MV-4-11 (cell line): Measurements from ENCODE around the gene RCAN2.
"Not testable (repeated sequence)": the region's sequence is repeated elsewhere in the genome, so short reads cannot be mapped to it uniquely, and the experiment has no call there.

ENCODE experiments used
- DNase-seq: peaks from one replicate; lab custom pipeline; 2025; lab: John Stamatoyannopoulos, UW

Gene RCAN2

DNA sequence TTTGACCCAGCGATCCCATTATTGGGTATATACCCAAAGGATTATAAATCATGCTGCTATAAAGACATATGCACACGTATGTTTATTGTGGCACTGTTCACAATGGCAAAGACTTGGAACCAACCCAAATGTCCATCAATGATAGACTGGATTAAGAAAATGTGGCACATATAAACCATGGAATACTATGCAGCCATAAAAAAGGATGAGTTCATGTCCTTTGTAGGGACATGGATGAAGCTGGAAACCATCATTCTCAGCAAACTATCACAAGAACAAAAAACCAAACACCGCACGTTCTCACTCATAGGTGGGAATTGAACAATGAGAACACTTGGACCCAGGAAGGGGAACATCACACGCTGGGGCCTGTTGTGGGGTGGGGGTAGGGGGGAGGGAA, 103.5 kb downstream of the RCAN2 start:
- not testable (repeated sequence) for DNase-seq

DNA sequence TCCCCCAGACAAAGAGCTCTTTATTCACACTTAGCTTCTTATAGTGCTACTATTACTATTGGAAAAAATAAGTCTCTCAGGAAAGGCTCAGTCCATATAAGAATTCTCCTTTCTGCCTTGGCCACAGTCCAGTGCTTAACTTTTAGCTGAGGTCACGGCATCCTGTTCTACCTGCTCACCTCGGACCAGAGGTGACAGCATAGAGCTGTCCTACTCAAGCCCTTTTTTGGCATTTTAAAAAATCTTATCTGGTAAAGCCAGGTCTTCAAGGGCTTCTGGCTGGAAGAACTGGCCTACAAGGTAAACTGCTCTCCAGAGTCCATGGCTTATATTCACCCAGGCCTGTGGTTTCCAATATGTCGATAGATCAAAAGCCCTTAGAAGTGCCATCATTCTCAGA, 109.7 kb downstream of the RCAN2 start:
- no peak for DNase-seq

DNA sequence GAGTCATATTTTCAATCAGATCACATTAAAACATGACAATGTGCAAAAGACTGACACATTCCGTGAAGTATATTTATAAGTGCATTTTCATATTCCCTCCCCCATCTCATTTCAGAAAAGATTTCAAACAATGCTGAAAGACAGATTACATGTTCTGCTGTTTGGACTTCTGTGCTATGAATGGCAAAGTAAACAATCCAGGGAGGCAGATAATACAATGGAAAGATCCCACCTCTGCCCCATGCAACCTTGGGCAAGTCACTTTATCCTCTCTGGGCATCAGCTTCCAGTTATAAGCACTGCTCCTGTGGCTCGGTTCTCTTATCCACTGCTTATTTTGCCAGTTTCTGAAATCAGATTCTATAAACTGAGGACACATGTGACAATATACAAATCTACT, 110.2 kb downstream of the RCAN2 start:
- DNase-seq = no peak

DNA sequence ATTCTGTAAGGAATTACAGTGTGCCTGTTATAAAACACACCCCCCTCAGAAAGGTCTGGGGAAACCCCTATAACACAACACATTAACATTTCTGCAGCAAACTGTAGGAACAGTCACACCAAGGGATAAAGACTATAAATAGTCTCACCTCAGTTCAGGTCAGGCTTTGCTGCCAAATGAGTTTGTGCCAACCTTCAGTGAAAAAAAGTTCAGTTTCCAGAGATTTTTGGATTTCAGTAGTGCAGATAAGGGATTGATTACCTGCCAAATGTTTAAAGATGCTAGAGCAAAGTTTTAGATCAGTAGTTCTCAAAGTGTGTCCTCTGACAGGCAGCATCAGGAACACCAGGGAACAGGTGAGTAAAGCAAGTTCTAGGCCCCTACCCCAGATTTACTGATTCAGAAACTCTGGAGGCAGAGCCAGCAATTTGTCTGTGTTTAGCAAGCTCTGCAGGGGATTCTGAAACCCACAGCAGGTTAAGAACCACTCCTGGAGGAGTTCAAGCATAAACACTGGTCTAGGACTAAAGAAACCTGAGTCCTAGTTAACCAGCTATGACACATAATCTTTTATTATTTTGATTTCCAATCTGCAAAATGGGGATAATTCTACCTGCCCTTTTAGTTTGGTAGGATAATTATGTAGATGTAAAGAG, 111.0 kb downstream of the RCAN2 start:
- no peak for DNase-seq

DNA sequence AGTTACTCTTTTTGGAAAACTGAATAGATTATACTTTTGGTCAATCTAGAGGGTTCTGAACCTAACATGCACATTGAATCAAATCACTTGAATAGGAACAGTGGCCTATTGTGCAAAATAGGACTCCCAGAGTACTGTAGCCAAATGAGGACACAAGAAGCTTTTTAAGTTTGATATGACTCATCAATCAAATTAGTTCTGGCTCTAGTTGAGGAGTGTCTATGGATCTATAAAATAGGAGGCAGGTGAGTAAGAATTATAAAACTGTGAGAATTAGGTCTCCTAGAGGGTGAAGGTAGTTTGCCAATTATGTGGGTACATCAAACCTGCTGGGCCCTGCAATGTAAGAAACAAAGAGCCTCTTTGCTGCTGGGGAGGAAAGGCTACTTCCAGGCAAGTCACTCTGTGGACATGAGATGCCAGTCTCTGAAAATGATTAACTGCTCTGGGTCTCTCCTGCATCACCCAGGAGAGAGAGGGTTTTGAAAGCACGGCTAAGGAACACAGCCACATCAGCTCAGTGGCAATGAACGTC, 112.3 kb downstream of the RCAN2 start:
- no peak for DNase-seq

DNA sequence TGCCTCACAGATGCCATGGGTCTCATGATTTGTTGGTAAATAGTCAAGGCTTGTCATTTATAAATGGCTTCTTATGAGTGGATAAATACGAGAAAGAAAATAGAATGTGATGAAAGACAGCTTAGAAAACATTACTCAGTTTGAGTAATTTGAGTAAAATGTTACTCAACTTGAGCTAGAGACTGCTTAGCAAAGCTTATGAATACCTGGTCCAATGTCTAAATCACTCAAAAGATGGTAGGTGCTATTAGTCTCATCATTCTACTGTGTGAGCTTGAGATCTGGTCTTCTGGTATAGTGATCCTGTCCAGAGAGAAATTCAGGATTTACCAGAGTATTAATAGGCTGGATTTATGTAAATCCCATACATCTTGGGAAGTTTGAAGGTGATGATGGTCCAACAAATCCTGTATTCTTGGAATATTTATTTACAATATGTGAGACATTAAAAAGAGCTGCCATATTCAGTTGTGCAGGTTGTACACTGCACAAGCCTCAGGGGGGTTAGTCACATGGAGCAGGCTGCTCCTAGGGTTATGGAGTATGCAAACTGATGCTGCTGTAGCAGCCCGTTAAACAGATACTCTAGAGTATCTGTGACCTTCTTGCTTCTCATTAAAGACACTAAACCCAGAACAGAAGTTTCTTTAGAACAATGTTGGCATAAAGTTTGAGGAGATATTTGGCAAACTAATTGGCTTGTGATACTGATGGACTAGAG, 112.9 kb downstream of the RCAN2 start:
- DNase-seq = no peak

DNA sequence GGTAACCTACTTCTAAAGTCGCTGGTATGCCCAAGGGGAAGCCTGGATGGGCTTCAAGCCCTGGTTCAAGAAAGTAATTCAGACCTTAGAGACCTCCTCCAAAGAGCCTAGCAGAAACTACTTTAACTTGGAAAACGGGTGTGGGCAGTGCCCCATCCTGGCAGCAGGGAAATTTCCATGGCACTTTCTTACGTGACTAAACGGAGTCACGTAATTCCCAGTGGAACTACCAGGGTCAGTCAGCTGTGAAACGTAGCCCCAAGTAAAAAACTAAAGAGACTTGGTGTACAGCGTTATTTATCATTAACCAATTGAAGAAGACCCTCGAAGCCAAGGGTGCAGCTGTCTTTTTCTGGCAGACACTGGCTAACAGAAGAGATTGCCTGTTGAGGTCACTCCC, 114.0 kb downstream of the RCAN2 start:
- no peak for DNase-seq

DNA sequence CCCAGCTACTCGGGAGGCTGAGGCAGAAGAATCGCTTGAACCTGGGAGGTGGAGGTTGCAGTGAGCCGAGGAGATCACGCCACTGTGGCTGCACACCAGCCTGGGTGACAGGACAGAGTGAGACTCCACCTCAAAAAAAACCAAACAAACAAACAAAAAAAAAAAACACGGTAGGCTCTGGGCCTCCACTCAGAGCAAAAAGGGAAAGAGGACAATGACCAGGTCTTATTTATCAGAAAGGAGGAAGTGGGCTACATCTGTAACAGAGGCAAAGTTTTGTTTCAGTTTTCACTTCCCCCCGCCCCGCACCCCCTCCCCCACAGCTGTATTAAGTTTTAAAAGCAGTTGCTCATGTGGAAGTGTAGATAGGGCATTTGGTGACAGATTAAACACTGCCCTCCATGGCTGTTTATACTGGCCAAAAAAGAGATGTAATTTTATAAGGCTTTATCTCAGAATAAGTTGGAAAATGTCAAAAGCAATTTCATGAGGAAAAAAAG, 114.6 kb downstream of the RCAN2 start:
- DNase-seq = peak; percentile 85

DNA sequence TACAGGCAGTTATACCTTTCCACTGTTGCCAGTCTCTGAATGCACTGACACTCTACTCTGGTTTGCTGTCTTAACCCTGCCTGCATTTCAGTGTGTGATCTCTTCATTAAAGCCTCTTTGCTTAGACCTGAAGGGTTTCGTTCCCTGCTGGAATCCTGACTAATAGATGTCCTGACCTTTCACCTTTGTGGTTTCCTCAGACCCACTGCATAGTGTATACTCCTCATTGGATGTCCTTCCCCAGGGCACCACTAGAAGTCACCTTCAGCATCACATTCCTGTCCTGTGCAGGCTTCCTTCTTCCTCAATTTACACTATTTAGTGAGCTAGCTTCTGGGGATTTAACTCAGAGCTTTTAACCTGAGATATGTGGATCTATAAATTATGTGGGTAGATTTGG, 120.6 kb downstream of the RCAN2 start:
- DNase-seq = no peak

GRCh38 chr6:46368169-46368536, 123.1 kb downstream of the RCAN2 start:
- no peak for DNase-seq

- no peak for DNase-seq
Measured at GRCh38 chr6:46367354-46368168, 123.7 kb downstream of the RCAN2 start.

DNA sequence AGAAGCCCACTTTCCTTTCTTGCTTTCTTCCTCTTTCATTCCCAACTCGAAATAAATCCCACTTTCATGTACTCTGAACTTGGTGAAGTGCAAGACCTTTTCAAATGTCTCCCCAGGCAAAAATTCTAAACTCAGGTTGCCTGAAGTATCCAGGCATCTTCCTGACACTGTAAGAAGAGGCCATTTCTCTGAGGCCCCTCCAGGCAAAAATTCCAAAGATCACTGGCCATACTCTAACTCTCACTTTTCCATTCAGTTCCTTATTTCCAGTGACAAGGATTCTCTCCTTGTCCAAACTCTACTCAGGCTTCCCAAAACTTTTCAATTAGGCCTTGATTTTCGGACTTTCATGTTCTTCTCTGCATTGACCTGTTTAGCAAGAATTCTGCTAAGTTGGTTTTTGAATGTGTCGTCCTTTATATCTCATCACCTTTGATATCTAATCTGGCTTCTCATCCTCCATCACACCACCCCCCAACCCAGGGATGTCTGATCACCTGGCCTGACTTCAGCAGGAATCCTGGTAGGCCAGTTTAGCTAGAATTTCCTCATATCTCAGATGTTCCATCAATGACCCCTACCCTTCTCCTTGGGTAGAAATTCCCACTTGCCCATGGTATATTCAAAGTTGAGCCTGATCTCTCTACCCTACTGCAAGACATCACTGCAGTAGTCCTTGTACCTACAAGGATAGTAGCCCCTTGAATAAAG, 124.9 kb downstream of the RCAN2 start:
- no peak for DNase-seq

DNA sequence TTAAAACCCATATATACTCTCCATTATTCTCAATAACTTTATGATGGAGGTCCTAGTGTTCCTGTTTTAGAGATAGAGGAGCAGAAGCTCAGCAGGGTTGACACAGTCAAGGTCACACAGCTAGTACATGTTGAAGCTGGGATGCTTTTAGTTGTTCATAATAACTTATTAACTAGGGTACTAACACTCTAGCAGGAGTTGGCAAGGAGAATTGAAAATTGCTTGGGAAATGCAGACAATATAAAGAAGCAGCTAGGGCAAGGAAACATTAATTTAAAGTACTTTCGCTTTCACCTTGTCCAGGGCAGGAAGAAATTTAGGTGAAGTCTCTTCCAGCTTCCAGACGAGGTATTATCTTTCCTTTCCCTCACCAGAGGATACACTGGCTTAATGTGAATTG, 133.7 kb downstream of the RCAN2 start:
- DNase-seq = no peak

DNA sequence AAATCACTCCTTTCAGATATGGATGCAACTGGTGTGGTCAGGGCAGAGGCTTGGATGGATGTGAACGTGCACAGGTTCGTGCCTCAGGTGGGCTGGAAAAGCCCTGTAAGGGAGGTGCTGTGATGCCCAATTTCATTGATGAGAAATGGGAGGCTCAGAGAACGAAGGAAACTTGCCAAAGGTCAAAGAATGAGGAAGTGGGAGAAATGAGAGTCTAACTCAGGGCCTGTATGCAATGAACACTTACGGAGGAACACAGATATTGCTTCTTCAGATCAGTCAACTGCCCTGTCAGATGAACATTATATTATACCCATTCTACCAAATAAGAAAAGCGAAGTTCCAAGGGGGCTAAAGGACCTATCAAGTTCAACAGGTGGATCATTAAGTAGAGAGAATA, 134.7 kb downstream of the RCAN2 start:
- DNase-seq = peak; percentile 46

DNA sequence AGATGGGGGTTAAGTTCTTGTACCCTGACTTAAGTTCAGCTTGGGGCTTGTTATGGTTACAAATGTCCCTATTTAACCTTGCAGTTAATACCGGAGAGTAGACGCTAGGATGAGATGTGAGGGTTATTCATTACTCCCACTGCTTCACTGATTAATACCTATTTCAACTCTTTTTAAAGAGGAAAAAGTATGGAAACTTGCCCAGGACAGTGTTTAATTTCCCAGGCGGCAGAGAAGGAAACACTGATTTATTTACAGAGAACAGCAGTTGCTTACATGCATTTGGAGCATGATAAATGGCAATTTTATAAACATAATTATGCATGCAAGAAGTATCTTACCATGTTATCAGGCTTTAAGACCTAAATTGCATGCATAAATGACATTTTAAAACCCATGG, 137.7 kb downstream of the RCAN2 start:
- no peak for DNase-seq

- no peak for DNase-seq
Measured at GRCh38 chr6:46352541-46353268, 138.5 kb downstream of the RCAN2 start.

DNA sequence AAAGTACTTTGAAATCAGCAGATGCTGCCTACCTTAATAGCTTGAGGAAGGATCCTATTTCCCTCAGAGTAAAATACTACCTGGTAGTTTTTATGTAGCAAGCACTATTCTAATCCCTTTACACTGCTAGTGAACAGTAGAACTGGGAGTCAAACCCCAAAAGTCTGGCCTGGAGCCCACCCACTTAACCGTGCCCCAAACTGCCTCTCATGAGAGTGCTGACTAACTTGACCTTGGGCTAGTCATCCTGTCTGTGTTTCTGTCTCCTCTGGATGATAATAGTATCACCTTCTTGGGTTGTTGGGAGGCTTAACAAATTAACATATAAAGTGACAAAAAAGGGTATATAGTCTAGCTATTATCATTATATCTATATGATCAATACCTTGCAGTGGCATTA, 140.5 kb downstream of the RCAN2 start:
- DNase-seq = no peak

DNA sequence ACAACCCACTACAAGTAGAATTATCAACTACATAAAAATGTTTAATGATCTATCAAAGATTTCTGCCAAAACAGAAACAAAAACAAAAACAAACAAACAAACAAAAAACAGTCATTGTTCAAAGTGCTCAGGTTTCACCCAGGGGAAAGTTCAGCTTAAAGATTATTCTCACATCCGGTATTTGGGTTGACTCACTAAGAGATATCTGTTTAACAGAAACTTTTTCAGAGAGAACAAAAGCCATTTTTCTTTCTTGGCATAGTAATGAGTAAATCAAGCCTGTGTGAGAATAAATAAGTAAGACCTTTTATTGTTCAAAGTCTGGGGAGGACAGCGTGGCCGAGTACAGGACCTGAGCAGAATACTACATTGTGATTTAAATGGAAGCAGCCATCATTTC, 143.6 kb downstream of the RCAN2 start:
- DNase-seq = no peak

DNA sequence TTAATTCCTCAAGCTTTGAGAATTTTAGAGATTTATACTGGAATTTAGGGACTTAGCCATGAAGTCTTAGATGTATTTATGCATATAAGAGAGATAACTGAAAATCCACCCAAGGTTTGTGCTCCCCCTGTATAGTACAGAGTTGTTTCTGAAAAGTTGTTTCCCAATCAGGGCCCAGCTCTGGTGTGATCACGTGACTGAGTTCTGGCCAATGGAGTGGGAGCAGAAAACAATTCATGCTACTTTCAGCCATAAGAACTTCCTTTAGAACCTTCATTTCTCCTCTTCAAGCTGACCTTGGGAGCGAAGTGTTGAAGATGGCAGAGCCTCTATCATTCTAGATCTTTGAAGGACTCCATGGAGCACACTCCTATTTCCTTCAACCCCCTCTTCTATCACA, 151.0 kb downstream of the RCAN2 start:
- DNase-seq = no peak

- DNase-seq = peak; percentile 39
Measured at GRCh38 chr6:46338131-46338530, 153.1 kb downstream of the RCAN2 start.

GRCh38 chr6:46334442-46334841, 156.8 kb downstream of the RCAN2 start:
- DNase-seq = no peak
